Measurements from ENCODE around the gene NNMT. TPM values are rescaled to one million over a fixed set of nuclear protein-coding genes. Genes with fewer than 3 reads are reported as not detected.

The NNMT gene
- total and polyA plus RNA-seq, 2 donors (not counting 3 experiments of a cell fraction or from before 2014, with no cell fraction given): 330 to 454 TPM

- TF ChIP-seq GATA2 (IDR thresholded peaks at IDR 0.05; ENCODE audit: insufficient read depth, insufficient read length, low read depth, low read length) (no peak), FOS (IDR thresholded peaks at IDR 0.05; ENCODE audit: borderline replicate concordance, insufficient read depth, low read length) (no peak), JUN (IDR thresholded peaks at IDR 0.05; ENCODE audit: borderline replicate concordance, insufficient read depth, insufficient read length, low read depth) (no peak), POLR2AphosphoS5 (IDR thresholded peaks at IDR 0.05; ENCODE audit: insufficient read depth, low read depth, low read length) (no peak), EZH2 (IDR thresholded peaks at IDR 0.05; ENCODE audit: borderline replicate concordance, low read depth, low read length, severe bottlenecking) (no peak), MAX (IDR thresholded peaks at IDR 0.05; ENCODE audit: insufficient read depth, insufficient read length) (no peak), POLR2A (IDR thresholded peaks at IDR 0.05; ENCODE audit: low read depth, low read length) (no peak)
- TF ChIP-seq, protein P1, sequence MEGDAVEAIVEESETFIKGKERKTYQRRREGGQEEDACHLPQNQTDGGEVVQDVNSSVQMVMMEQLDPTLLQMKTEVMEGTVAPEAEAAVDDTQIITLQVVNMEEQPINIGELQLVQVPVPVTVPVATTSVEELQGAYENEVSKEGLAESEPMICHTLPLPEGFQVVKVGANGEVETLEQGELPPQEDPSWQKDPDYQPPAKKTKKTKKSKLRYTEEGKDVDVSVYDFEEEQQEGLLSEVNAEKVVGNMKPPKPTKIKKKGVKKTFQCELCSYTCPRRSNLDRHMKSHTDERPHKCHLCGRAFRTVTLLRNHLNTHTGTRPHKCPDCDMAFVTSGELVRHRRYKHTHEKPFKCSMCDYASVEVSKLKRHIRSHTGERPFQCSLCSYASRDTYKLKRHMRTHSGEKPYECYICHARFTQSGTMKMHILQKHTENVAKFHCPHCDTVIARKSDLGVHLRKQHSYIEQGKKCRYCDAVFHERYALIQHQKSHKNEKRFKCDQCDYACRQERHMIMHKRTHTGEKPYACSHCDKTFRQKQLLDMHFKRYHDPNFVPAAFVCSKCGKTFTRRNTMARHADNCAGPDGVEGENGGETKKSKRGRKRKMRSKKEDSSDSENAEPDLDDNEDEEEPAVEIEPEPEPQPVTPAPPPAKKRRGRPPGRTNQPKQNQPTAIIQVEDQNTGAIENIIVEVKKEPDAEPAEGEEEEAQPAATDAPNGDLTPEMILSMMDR (IDR thresholded peaks at IDR 0.05; ENCODE audit: extremely low read depth in 1 of 2, insufficient read depth in 1 of 2, low read depth in 1 of 2, low read length in 2 of 2): no peak
- dilution Hi-C loops (cut with MboI; ENCODE audit: extremely low pct_ligation_motif_present, low sequenced_read_pairs) (no loop called here), intact Hi-C loops (cut with micrococcal nuclease) (loop anchor here (5.0 to 10.0 kb wide), 3 partner anchors 281 to 1221 kb away; partner anchors contain the start of gene CADM1)
- peaks cover 39% of the 10 kb centered on the region for H3K4me1 ChIP-seq (ENCODE audit: control insufficient read depth, extremely low read depth, insufficient read depth, low read length)
- H3K9ac ChIP-seq (replicated peaks; ENCODE audit: extremely low read depth, insufficient read depth, low read length): no peak overlapping the region
- H3K4me3 ChIP-seq (replicated peaks in 1 of 3; ENCODE audit: insufficient read depth in 1 of 3, low read depth in 1 of 3, low read length in 3 of 3): no peak overlapping the region
- ChIA-PET POLR2A (no interaction called here), CTCF (no interaction called here)
- H4K20me1 ChIP-seq (replicated peaks; ENCODE audit: control insufficient read depth, extremely low read depth, insufficient read depth, low read length): no peaks in the 10 kb centered on the region
- no TSS peak for BruUV-seq (replicated peaks)
- DNase-seq (ENCODE audit: low read depth, low spot score) (no peak), FAIRE-seq (no peak)
- H3K4me2 ChIP-seq (ENCODE audit: insufficient read depth, low read length): no peak overlapping the region
- H3K27ac ChIP-seq (ENCODE audit: insufficient read depth, low read depth, low read length): no peak overlapping the region
- H3K9me1 ChIP-seq (replicated peaks; ENCODE audit: control insufficient read depth, extremely low read depth, insufficient read depth, low read length): no peaks in the 10 kb centered on the region
- H3K79me2 ChIP-seq (ENCODE audit: control insufficient read depth, insufficient read depth, low read length): no peaks in the 10 kb centered on the region
- H3K9me3 ChIP-seq (replicated peaks; ENCODE audit: control insufficient read depth, insufficient read depth, low read length): no peaks in the 10 kb centered on the region
- no peaks in the 10 kb centered on the region for H3K27me3 ChIP-seq (ENCODE audit: control insufficient read depth in 2 of 2, insufficient read depth in 2 of 2, low read length in 2 of 2)
- H2AFZ ChIP-seq (ENCODE audit: low read depth, low read length): no peak overlapping the region
- H3K36me3 ChIP-seq (ENCODE audit: control insufficient read depth in 2 of 2, extremely low read depth in 1 of 2, insufficient read depth in 2 of 2, low read length in 2 of 2): no peaks in the 10 kb centered on the region
Measured at GRCh38 chr11:114284021-114284420, 12.2 kb upstream of the NNMT start.

All from endothelial cell of umbilical vein (primary cell).